PC-9 (cell line): Measurements from ENCODE around the gene ZNF407.

Experiments used
- CTCF ChIP-seq: fragments of 200-600 bp; sonication (generic); conservative IDR thresholded peaks from 2 replicates; pipeline ENCODE4 v1.6.1; 2017; ENCODE audit warnings: mixed run types, antibody characterized with exemption, mild to moderate bottlenecking, moderate library complexity
- EZH2 ChIP-seq: fragments of 200-600 bp; sonication (generic); IDR thresholded peaks from 2 replicates; pipeline ENCODE4 v1.8.0; 2017; ENCODE audit warnings: antibody characterized with exemption, low read depth

- TF ChIP-seq CTCF, result no peak
- TF ChIP-seq EZH2, result no peak
Observed at GRCh38 chr18:74571895-74572680, 25.6 kb upstream of the ZNF407 start.
